OCI-LY7 (cell line): ENCODE measurements around the gene XYLT1.

ENCODE experiments used
- CTCF ChIP-seq: fragments of 200-600 bp; sonication (generic); conservative IDR thresholded peaks from 2 replicates; pipeline ENCODE4 v1.5.1; 2014; ENCODE audit warnings: mild to moderate bottlenecking, antibody characterized with exemption, low read length, moderate library complexity, mixed read lengths
- EZH2phosphoT487 ChIP-seq: fragments of 200-600 bp; sonication (generic); IDR thresholded peaks from 2 replicates; pipeline ENCODE4 v1.6.1; 2018; ENCODE audit warnings: low read depth, borderline replicate concordance, mild to moderate bottlenecking, mixed run types, antibody characterized with exemption, low read length, moderate library complexity, mixed read lengths

- TF ChIP-seq CTCF: no peak
- TF ChIP-seq EZH2phosphoT487: no peak
These were observed 242.6 kb downstream of the XYLT1 start for GRCh38 chr16:17228048-17228707.
